GM23248 (cell line): ENCODE results near the gene FCHO1. TPM values are rescaled to one million over a fixed set of nuclear protein-coding genes. Genes with fewer than 3 reads are reported as not detected.
"Not testable (repeated sequence)": the region's sequence is repeated elsewhere in the genome, so short reads cannot be mapped to it uniquely, and the experiment has no call there.

Experiments used
- DNase-seq: peaks from one replicate; pipeline ENCODE4 v3.0.0-alpha.2; 2015
- H2AFZ ChIP-seq: fragments of 200-600 bp; sonication (generic); 2 replicates; pipeline ENCODE4 v1.6.1; 2016; ENCODE audit warnings: antibody characterized with exemption
- H3F3A ChIP-seq: fragments of 200-600 bp; sonication (generic); 2 replicates; pipeline ENCODE4 v1.6.1; 2016; ENCODE audit warnings: mild to moderate bottlenecking, antibody characterized with exemption, mixed run types; ENCODE audit not compliant: insufficient read depth
- H3K27ac ChIP-seq: fragments of 200-600 bp; sonication (generic); 2 replicates; pipeline ENCODE4 v1.5.1; 2016; ENCODE audit warnings: mild to moderate bottlenecking
- H3K27me3 ChIP-seq: fragments of 200-600 bp; sonication (generic); replicated peaks from 2 replicates; pipeline ENCODE4 v1.6.1; 2016; ENCODE audit warnings: mild to moderate bottlenecking; ENCODE audit not compliant: insufficient read depth
- H3K36me3 ChIP-seq: fragments of 200-600 bp; sonication (generic); 2 replicates; pipeline ENCODE4 v1.6.1; 2016; ENCODE audit warnings: low read depth, mild to moderate bottlenecking
- H3K4me1 ChIP-seq: fragments of 200-600 bp; sonication (generic); 2 replicates; pipeline ENCODE4 v1.6.1; 2016; ENCODE audit warnings: mild to moderate bottlenecking; ENCODE audit not compliant: insufficient read depth
- H3K4me2 ChIP-seq: fragments of 200-600 bp; sonication (generic); one replicate; pipeline ENCODE4 v1.6.1; 2016; ENCODE audit warnings: mild to moderate bottlenecking; ENCODE audit not compliant: unreplicated experiment
- H3K4me3 ChIP-seq: fragments of 200-600 bp; sonication (generic); 2 replicates; pipeline ENCODE4 v1.5.1; 2016; ENCODE audit warnings: mild to moderate bottlenecking
- H3K79me2 ChIP-seq: fragments of 200-600 bp; sonication (generic); 2 replicates; pipeline ENCODE4 v1.6.1; 2016; ENCODE audit warnings: mild to moderate bottlenecking; ENCODE audit not compliant: insufficient read depth
- H3K9ac ChIP-seq: fragments of 200-600 bp; sonication (generic); 2 replicates; pipeline ENCODE4 v1.6.1; 2016; ENCODE audit warnings: mild to moderate bottlenecking
- H3K9me2 ChIP-seq: fragments of 200-600 bp; sonication (generic); 2 replicates; pipeline ENCODE4 v1.6.1; 2016; ENCODE audit warnings: mixed run types, mild to moderate bottlenecking, moderate library complexity; ENCODE audit not compliant: insufficient read depth
- H3K9me3 ChIP-seq: fragments of 200-600 bp; sonication (generic); one replicate; pipeline ENCODE4 v1.6.1; 2017; ENCODE audit warnings: low read depth
- H4K20me1 ChIP-seq: fragments of 200-600 bp; sonication (generic); 2 replicates; pipeline ENCODE4 v1.6.0; 2016; ENCODE audit not compliant: insufficient read depth
- EZH2 ChIP-seq: fragments of 200-600 bp; sonication (generic); IDR thresholded peaks from 2 replicates; pipeline ENCODE4 v1.6.1; 2018; ENCODE audit warnings: antibody characterized with exemption, mild to moderate bottlenecking; ENCODE audit not compliant: insufficient read depth, poor library complexity, severe bottlenecking
- EZH2phosphoT487 ChIP-seq: fragments of 200-600 bp; sonication (generic); IDR thresholded peaks from 2 replicates; pipeline ENCODE4 v1.6.1; 2018; ENCODE audit warnings: antibody characterized with exemption, moderate library complexity, mild to moderate bottlenecking, low read depth; ENCODE audit not compliant: insufficient read depth
- WGBS, 2 experiments: methylation state at CpG; one replicate each; pipeline ENCODE4 v1.1.6; 2015 to 2017; ENCODE audit warnings: low lambda C conversion rate in 2 of 2, low coverage in 1 of 2; ENCODE audit errors: missing lambda C conversion rate in 2 of 2; 5-methylcytosine and 5-hydroxymethylcytosine counted together
- in situ Hi-C: fragments of 300-500 bp; cut with MboI; formaldehyde crosslinking; loops from 2 replicates; pipeline ENCODE4 v1.15.0; 2020
- polyA plus RNA-seq: library from polyadenylated mRNA; unstranded; fragments of >200 nt; fragmentation: Nextera tagmentation; extraction: Ambion mirVana; gene quantifications from 2 replicates; pipeline ENCODE4 v1.2.1, GENCODE V29; 2016
- total RNA-seq: library from RNA; depleted of rRNA; stranded (reverse); fragments of >200 nt; shearing (Covaris generic); gene quantifications from 2 replicates; pipeline ENCODE4 v1.2.3, GENCODE V29; 2014

The FCHO1 gene
- total and polyA plus RNA-seq, 2 experiments from 2014 or later, result 0.43 to 1.1 TPM

- Histone ChIP-seq H3K9me2 (no peaks in the 10 kb centered on the region), H3K27me3 (no peaks in the 10 kb centered on the region), H3K9ac (no peak overlapping the region), H3K27ac (no peak overlapping the region), H3F3A (no peaks in the 10 kb centered on the region), H3K36me3 (no peaks in the 10 kb centered on the region), H3K4me3 (no peak overlapping the region), H2AFZ (no peak overlapping the region), H4K20me1 (no peaks in the 10 kb centered on the region), H3K4me1 (no peaks in the 10 kb centered on the region), H3K9me3 (no peaks in the 10 kb centered on the region), H3K4me2 (no peak overlapping the region), H3K79me2 (no peaks in the 10 kb centered on the region)
- in situ Hi-C loops, result no loop called here
- DNase-seq, result peak; percentile 52
- WGBS, 2 experiments, result 62 to 63% methylated on average over 21 to 26 of the region's 27 CpGs
- TF ChIP-seq EZH2phosphoT487 (no peak), EZH2 (no peak)
These were observed 24.9 kb downstream of the FCHO1 start for GRCh38 chr19:17775991-17776803.

- H3K9me2 ChIP-seq, H3K36me3 ChIP-seq, H3K27me3 ChIP-seq, H3F3A ChIP-seq, H2AFZ ChIP-seq, H4K20me1 ChIP-seq, H3K27ac ChIP-seq, H3K4me1 ChIP-seq, H3K4me2 ChIP-seq, H3K9ac ChIP-seq, H3K4me3 ChIP-seq, H3K79me2 ChIP-seq, H3K9me3 ChIP-seq, in situ Hi-C loops, DNase-seq: not testable (repeated sequence)
- WGBS, 2 experiments, result 60 to 71% methylated on average over 10 of the region's 10 CpGs
These were observed 26.6 kb downstream of the FCHO1 start for GRCh38 chr19:17777840-17778239.

- H4K20me1 ChIP-seq, result no peaks in the 10 kb centered on the region
- in situ Hi-C loops, result no loop called here
- TF ChIP-seq EZH2 (no peak), EZH2phosphoT487 (no peak)
- no peaks in the 10 kb centered on the region for H3K79me2 ChIP-seq
- H3F3A ChIP-seq, result no peaks in the 10 kb centered on the region
- peak; percentile 69 for DNase-seq
- peak overlapping the region; percentile 57 for H2AFZ ChIP-seq
- peak overlapping the region; percentile 14 for H3K4me2 ChIP-seq
- H3K9me2 ChIP-seq, result no peaks in the 10 kb centered on the region
- WGBS, 2 experiments, result 8 to 12% methylated on average over 23 to 37 of the region's 37 CpGs
- H3K9ac ChIP-seq, result no peak overlapping the region
- H3K27me3 ChIP-seq, result no peaks in the 10 kb centered on the region
- no peaks in the 10 kb centered on the region for H3K4me1 ChIP-seq
- H3K36me3 ChIP-seq, result no peaks in the 10 kb centered on the region
- no peaks in the 10 kb centered on the region for H3K9me3 ChIP-seq
- H3K4me3 ChIP-seq, result no peak overlapping the region; the same call in 1 of the 2 replicates
- H3K27ac ChIP-seq, result no peak overlapping the region
These were observed 27.1 kb downstream of the FCHO1 start for GRCh38 chr19:17778251-17778967.

GRCh38 chr19:17778968-17779929 lies 28.0 kb downstream of the FCHO1 start:
- DNase-seq, result peak; percentile 62
- H4K20me1 ChIP-seq, result no peaks in the 10 kb centered on the region
- H3K4me3 ChIP-seq, result no peak overlapping the region
- no peaks in the 10 kb centered on the region for H3K9me3 ChIP-seq
- H3K27ac ChIP-seq, result no peak overlapping the region
- H3K79me2 ChIP-seq, result no peaks in the 10 kb centered on the region
- H3K36me3 ChIP-seq, result no peaks in the 10 kb centered on the region
- in situ Hi-C loops, result no loop called here
- H2AFZ ChIP-seq, result peak overlapping the region; percentile 57
- no peaks in the 10 kb centered on the region for H3F3A ChIP-seq
- no peaks in the 10 kb centered on the region for H3K4me1 ChIP-seq
- H3K27me3 ChIP-seq, result no peaks in the 10 kb centered on the region
- WGBS, 2 experiments, result 22 to 28% methylated on average over 18 to 25 of the region's 25 CpGs
- H3K9ac ChIP-seq, result no peak overlapping the region
- no peaks in the 10 kb centered on the region for H3K9me2 ChIP-seq
- no peak for TF ChIP-seq EZH2
- no peak for TF ChIP-seq EZH2phosphoT487
- peak overlapping the region; percentile 14 for H3K4me2 ChIP-seq
